Superior temporal gyrus (tissue), 1 donor: ENCODE data around the gene CDR2L.
A peak's percentile ranks its signal among the peaks of the same experiment; 100 is the strongest.
"Not testable (repeated sequence)": the region's sequence is repeated elsewhere in the genome, so short reads cannot be mapped to it uniquely, and the experiment has no call there.

ENCODE experiments used
- DNase-seq: peaks from one replicate; pipeline ENCODE4 v3.0.0-alpha.2; 2016; ENCODE audit errors: extremely low spot score

Gene CDR2L

GRCh38 chr17:75010683-75011400 is 23.4 kb downstream of the CDR2L start:
- no peak for DNase-seq

DNA sequence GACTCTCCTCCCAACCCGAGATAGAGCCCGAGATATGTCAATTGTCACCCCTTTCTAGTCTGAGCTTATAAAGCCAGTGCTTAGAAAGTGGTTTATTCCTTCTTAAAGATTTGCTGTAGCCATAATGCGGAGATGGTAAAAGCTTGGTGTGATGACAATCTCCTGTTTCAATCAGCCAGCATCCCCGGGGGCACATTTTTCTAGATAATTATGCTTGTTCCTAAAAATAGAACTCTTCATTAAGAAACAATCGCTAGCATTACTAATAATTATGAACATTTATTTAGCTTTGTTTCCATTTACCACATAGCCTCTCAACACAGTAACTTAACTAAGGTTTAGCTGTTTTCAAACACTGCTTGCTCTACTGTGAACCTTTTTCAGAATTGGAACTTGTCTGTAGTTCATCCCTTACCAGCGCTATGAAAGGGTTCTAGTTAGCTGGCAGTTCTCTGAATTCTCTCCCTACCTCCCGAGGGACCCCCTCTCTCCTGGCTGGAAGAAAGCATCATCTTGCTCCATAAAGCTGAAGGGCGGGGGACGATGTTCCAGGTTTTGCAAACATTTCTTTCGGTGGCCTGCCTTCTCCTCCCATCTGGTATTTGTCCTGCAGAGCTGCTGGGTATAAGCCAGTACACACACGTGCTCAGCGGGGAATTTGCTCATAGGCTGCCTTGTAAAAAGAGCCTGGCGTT is 24.1 kb downstream of the CDR2L start:
- DNase-seq, result peak; percentile 77

GRCh38 chr17:75012096-75012345 is 24.6 kb downstream of the CDR2L start:
- DNase-seq, result no peak

DNA sequence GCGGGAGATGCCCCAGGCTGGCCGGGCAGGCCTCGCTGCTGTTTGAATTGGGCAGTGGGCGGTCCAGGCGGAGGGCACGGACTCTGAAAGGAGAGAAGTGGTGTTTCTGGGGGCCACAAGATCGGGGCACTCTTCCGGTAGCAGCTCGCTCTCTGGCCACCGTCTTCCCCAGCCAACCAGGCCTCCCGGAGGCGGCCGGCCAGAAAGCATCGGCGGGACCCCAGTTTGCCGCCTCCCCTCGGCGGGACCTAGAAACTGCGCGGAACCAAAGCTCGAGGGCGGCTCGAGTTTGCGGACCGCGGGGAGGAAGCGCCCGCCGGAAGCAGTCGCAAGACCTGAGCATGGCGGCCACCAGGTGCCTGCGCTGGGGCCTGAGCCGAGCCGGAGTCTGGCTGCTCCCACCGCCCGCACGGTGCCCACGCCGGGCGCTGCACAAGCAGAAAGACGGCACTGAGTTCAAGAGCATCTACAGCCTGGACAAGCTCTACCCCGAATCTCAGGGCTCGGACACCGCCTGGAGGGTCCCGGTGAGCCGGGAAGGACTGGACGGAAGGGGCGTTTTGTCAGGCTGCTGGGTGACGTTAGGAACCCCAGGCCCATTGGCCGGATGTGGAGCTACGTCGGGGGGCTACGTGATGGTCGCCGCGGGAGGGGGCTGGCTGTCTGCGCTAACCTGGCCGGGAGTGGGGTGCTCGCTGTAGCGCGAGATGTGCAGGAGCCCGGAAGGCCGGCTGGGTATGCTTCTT is 25.1 kb downstream of the CDR2L start, which contains the start of gene MRPL58:
TSS of gene MRPL58 (plus strand) at position 325 of the 746 bp plus-strand sequence. CDS start at position 342, 17 bp downstream.
- DNase-seq, result peak; percentile 85

DNA sequence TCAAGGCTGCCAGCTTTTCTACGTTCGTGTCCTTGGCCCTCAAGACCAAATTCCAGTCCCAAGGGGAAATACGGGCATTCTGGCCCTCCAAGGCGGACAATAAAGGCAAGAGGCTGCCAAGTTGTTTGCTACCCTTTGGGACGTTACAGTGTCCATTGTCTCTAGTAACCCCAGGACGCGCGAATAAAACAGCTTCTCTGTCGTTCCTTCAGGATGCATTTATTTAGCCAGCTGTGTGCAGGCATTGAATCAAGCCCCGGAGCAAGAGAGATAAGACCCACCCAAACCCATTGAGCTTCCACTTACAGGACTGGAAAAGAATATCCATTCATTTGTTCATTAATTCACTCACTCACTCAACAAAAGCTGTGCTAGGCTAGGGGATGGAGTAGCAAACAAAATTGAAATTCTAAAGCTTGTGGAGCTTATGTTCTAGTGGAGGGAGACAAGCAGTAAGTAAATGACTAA is 25.7 kb downstream of the CDR2L start:
- DNase-seq, result peak; percentile 61

GRCh38 chr17:75019146-75019545 is 31.7 kb downstream of the CDR2L start:
- peak; percentile 55 for DNase-seq

DNA sequence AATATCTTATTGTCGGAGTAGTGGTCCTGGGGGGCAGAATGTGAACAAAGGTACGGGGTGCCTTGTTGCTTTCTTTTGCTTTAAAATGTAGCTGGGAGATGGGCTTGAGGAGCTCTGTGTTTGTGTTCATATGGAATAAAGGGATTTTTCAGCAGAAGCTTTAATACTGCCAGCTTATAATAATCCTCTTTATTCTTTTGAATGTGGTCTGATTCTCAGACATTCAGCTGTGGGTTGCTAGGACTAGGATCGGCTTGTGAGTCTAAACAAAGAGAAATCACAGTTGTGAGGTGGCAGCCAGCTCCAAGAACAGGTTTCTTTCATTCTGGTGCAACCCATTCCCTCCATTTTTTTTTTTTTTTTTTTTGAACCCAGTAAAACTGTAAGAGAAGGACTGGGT is 32.3 kb downstream of the CDR2L start:
- peak; percentile 66 for DNase-seq

- peak; percentile 73 for DNase-seq
Measured at GRCh38 chr17:75020331-75021110, 33.1 kb downstream of the CDR2L start.

GRCh38 chr17:75024686-75025397 is 37.4 kb downstream of the CDR2L start:
- no peak for DNase-seq

GRCh38 chr17:75025398-75025734 is 37.9 kb downstream of the CDR2L start:
- not testable (repeated sequence) for DNase-seq

GRCh38 chr17:75026650-75027049 is 39.2 kb downstream of the CDR2L start:
- DNase-seq, result not testable (repeated sequence)

DNA sequence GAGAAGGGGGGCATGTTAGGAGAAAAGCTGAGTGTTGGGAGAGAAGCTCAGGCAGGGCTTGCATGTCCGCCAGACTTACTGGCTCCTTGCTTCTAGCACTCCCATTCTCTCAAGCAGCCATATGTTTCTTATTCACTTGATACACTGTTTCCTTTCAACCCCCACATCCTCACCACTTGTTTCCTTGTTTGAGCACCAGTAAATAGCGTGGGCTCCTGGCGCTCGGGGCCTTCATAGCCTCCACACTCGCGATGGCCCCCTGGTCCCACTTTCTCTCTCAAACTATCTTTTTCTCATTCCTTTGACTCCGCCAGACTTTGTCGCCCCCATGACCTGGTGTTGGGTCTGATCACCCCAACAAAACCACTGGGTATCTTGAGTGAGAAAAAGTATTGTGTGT is 42.7 kb downstream of the CDR2L start:
- no peak for DNase-seq

DNA sequence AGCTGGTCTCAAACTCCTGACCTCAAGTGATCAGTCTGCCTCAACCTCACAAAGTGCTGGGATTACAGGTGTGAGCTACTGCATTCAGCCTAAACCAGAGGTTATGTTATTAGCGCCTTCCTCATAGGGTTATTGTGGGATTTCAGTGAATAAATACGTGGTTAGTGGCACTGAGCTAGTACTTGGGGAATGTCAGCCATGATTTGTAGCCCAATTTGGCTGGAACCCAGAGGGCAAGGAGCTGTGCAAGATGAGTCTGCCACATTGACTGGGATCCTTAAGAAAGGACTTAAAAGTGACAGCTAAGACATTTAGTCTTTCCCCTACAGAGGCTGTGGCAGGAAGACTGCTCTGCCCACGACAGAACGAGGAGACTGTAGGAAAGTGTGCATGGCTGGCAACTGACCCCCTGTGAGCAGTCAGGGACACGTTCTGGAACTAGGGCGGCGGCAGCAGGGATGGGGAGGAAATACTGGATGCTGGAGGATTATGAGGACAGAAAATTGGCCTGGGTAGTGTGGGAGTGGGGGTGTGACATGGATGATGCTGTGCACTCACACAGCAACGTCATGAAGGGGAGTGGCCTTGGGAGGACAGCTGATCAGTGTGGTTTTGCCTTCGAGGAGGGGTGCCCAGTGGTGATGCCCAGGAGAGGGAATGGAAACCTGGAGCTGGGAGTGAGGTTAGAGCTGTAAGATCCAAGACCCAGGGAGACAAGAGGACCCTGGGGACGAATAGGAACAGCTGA is 44.7 kb downstream of the CDR2L start:
- peak; percentile 95 for DNase-seq

GRCh38 chr17:75032720-75033280 is 45.4 kb downstream of the CDR2L start:
- DNase-seq, result peak; percentile 59

GRCh38 chr17:75033346-75034235 is 46.2 kb downstream of the CDR2L start:
- DNase-seq, result peak; percentile 98

GRCh38 chr17:75034236-75034908 is 46.9 kb downstream of the CDR2L start:
- peak; percentile 93 for DNase-seq

- peak; percentile 53 for DNase-seq
Measured at GRCh38 chr17:75036643-75037268, 49.3 kb downstream of the CDR2L start.

GRCh38 chr17:75039238-75039637 is 51.8 kb downstream of the CDR2L start:
- DNase-seq, result no peak
